A673 (cell line): ENCODE data around the gene ING5. TPM values are rescaled to one million over a fixed set of nuclear protein-coding genes. Genes with fewer than 3 reads are reported as not detected.
A peak's percentile ranks its signal among the peaks of the same experiment; 100 is the strongest.

Experiments
- BruUV-seq: library from RNA; stranded (reverse); fragments of 400-500 nt; replicated peaks from 2 replicates; lab custom pipeline; 2021; lab: Mats Ljungman, UMichigan
- CTCF ChIA-PET: fragments of 300-600 bp; sonication (Branson Sonifier 250); formaldehyde crosslinking; loops from one replicate; lab custom pipeline; 2022; ENCODE audit warnings: antibody characterized with exemption; lab: Charles Lee
- POLR2A ChIA-PET: fragments of 300-600 bp; sonication (Branson Sonifier 250); formaldehyde crosslinking; loops from one replicate; lab custom pipeline; 2022; ENCODE audit warnings: antibody characterized with exemption; ENCODE audit not compliant: low non-redundant PET; lab: Charles Lee
- DNase-seq: peaks from one replicate; pipeline ENCODE4 v3.0.0-alpha.2; 2015; ENCODE audit warnings: low spot score
- H3K27ac ChIP-seq: fragments of 200-600 bp; sonication (generic); 2 replicates; pipeline ENCODE4 v1.5.1; 2016; ENCODE audit warnings: mixed run types, low read depth, mild to moderate bottlenecking, mixed read lengths, antibody characterized with exemption, low read length; ENCODE audit not compliant: poor library complexity, severe bottlenecking
- H3K27me3 ChIP-seq: fragments of 200-600 bp; sonication (generic); replicated peaks from 2 replicates; pipeline ENCODE4 v1.6.1; 2017; ENCODE audit warnings: mixed run types, low read depth, mild to moderate bottlenecking, mixed read lengths, antibody characterized with exemption, low read length; ENCODE audit not compliant: insufficient read depth, poor library complexity
- H3K36me3 ChIP-seq: fragments of 200-600 bp; sonication (generic); 2 replicates; pipeline ENCODE4 v1.6.1; 2016; ENCODE audit warnings: mixed run types, mild to moderate bottlenecking, mixed read lengths, antibody characterized with exemption, low read length; ENCODE audit not compliant: insufficient read depth, poor library complexity, severe bottlenecking
- H3K4me1 ChIP-seq: fragments of 200-600 bp; sonication (generic); 2 replicates; pipeline ENCODE4 v1.6.1; 2017; ENCODE audit warnings: mixed run types, mild to moderate bottlenecking, mixed read lengths, antibody characterized with exemption, low read length; ENCODE audit not compliant: insufficient read depth, poor library complexity, severe bottlenecking
- H3K4me3 ChIP-seq: fragments of 200-600 bp; sonication (generic); 2 replicates; pipeline ENCODE4 v1.5.1; 2016; ENCODE audit warnings: low read depth, mixed run types, mild to moderate bottlenecking, mixed read lengths, low read length; ENCODE audit not compliant: poor library complexity, severe bottlenecking
- H3K9me3 ChIP-seq: fragments of 200-600 bp; sonication (generic); 2 replicates; pipeline ENCODE4 v1.6.1; 2016; ENCODE audit warnings: mixed run types, low read depth, mild to moderate bottlenecking, mixed read lengths, antibody characterized with exemption, low read length; ENCODE audit not compliant: poor library complexity, severe bottlenecking
- EZH2 ChIP-seq: fragments of 200-600 bp; sonication (generic); IDR thresholded peaks from 2 replicates; pipeline ENCODE4 v1.6.1; 2017; ENCODE audit warnings: borderline replicate concordance, low read depth, mild to moderate bottlenecking, mixed read lengths, antibody characterized with exemption, low read length; ENCODE audit not compliant: poor library complexity, severe bottlenecking
- intact Hi-C: fragments of 100-400 bp; cut with micrococcal nuclease; formaldehyde crosslinking; loops from one replicate; pipeline ENCODE4 v1.10.0; 2022; ENCODE audit not compliant: unreplicated experiment
- total RNA-seq: library from RNA; stranded (reverse); gene quantifications from 2 replicates; pipeline ENCODE4 v1.2.3, GENCODE V29; 2021
- TF ChIP-seq, protein P1 (sequence below): fragments of 300-800, 200-600 bp; sonication (generic); conservative IDR thresholded peaks from 2 replicates; pipeline ENCODE4 v1.5.1; 2017; ENCODE audit warnings: low read depth, mild to moderate bottlenecking, antibody characterized with exemption, low read length, moderate library complexity, mixed read lengths

ING5 gene
- total RNA-seq, 1 experiment from 2014 or later = 70.3 TPM

DNA sequence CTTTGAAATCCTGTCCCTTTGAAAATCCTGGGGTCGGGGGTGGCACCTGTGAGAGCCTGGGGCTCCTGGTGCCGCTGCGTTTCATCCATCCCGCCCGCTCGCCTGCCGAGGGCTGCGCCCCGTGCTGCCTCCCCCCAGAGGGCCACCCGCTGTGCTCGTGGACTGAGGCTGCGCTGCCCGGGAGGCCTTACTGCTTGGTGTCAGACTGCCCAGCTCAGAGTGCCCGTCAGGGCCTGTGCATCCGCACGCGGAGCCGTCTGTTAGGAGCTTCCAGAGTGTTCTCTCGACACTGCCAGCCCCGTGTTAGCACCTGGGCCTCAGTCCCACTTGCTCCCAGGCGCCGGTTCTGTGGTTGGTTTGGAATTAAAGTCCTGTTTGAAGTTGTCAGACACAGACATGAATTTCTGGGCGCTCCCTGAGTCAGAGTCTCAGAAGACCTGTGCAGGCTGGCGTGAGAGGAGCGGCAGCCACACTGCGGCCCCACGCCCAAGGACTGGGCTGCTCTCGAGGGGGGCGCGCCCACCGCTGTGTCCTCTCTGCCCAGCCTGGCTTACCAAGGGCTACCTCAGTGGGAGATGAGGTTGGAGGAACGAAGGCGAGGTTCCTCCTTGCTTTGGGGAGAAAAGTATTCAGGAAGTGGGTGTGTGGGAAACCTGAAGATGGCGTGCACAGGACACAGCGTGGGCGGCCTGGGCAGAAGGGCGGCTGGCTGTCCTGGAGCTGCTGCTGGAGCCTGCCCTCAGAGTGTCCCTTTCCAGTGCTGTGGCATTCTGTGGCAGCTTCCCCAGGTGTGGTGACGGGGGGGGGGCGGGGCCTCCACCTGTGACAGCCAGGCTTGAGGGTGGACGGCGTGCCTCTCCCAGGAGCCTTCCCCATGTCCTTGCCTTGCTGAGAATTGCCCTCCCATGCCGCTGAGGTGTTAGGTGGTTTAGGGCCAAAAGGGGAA lies 29.3 kb upstream of the ING5 start:
- intact Hi-C loops = no loop called here
- TF ChIP-seq, protein P1, sequence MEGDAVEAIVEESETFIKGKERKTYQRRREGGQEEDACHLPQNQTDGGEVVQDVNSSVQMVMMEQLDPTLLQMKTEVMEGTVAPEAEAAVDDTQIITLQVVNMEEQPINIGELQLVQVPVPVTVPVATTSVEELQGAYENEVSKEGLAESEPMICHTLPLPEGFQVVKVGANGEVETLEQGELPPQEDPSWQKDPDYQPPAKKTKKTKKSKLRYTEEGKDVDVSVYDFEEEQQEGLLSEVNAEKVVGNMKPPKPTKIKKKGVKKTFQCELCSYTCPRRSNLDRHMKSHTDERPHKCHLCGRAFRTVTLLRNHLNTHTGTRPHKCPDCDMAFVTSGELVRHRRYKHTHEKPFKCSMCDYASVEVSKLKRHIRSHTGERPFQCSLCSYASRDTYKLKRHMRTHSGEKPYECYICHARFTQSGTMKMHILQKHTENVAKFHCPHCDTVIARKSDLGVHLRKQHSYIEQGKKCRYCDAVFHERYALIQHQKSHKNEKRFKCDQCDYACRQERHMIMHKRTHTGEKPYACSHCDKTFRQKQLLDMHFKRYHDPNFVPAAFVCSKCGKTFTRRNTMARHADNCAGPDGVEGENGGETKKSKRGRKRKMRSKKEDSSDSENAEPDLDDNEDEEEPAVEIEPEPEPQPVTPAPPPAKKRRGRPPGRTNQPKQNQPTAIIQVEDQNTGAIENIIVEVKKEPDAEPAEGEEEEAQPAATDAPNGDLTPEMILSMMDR = no peak
- TF ChIP-seq EZH2 = no peak
- Histone ChIP-seq H3K4me3 (no peak overlapping the region), H3K4me1 (no peaks in the 10 kb centered on the region), H3K27ac (no peak overlapping the region), H3K27me3 (no peaks in the 10 kb centered on the region), H3K9me3 (no peaks in the 10 kb centered on the region), H3K36me3 (peaks cover 29% of the 10 kb centered on the region)
- DNase-seq = no peak
- ChIA-PET POLR2A (no interaction called here), CTCF (interaction anchor here (0.5 kb wide), 1 partner anchor 159 kb away, joined by 5 read pairs; no protein-coding TSS in a partner anchor)
- BruUV-seq = no TSS peak

DNA sequence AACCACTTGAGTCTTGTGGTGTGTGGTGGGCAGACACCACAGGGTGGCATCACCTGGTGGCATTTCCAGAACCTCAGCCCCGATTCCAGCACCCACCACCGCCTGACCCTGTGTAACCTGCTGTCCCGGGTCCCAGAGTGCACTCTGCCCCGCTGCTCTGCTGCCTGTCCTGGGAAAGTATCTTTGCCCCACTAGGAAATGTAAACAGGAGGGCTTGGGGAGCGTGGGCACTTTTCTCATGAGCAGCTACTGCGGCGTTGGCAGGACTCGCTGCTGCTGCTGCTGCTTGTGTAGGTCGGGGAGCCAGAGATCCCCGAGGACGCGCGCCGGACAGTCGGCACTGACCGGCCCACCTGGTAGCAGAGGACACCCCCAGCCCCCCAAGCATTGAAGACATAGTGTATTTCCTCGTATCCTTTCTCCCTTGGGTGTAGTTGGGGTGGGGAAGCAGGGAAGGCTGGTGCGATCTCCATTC lies 28.6 kb upstream of the ING5 start:
- no peaks in the 10 kb centered on the region for H3K9me3 ChIP-seq
- H3K36me3 ChIP-seq = peaks cover 34% of the 10 kb centered on the region
- no peak for TF ChIP-seq EZH2
- TF ChIP-seq, protein P1 = no peak
- CTCF ChIA-PET = no interaction called here
- DNase-seq = no peak
- no peak overlapping the region for H3K27ac ChIP-seq
- intact Hi-C loops = no loop called here
- no TSS peak for BruUV-seq
- POLR2A ChIA-PET = no interaction called here
- H3K27me3 ChIP-seq = no peaks in the 10 kb centered on the region
- H3K4me1 ChIP-seq = no peaks in the 10 kb centered on the region
- H3K4me3 ChIP-seq = no peak overlapping the region

DNA sequence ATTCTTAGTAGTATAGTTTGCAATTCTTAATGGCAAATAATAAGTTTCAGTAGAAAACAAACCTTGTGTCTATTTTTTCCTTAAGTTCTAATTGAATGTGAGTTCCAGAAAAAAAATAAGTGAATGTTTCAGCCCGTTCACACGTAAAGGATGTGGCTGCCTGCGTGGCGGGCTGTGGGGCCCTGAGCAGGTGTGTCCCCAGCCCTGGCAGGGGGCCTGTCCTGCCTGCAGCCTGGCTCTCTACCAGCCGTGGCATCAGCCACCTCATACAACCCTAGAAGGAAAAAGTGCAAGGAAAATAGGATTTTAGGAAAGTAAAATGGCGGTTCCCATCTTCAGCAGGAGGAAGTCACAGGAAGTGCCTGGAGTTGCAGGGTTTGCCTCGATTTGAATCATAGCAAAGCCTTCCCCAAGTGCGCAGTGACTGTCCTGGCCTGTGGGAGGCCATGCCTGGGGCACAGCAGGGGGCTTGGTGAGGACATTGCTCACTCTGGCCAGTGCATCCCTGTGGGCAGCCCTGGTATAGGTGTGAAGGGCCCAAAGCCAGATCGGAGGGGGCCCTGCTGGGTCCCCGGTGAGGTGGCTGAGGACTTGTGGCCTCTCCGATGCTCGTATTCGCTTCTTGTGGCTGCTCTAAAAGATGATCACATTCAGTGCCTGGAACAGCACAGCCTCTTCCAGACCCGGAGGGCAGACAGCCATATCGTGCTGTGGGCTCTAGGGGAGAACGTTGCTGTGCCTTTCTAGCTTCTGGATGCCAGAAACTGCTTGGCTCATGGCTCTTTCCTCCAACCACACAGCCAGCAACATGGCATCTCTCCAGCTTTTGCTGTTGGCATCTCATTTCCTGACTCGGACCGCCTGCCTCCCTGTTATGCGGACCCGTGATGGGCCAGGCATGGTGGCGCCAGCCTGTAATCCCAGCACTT lies 27.8 kb upstream of the ING5 start:
- H3K36me3 ChIP-seq = peaks cover 41% of the 10 kb centered on the region
- no peaks in the 10 kb centered on the region for H3K9me3 ChIP-seq
- intact Hi-C loops = no loop called here
- no peak for TF ChIP-seq EZH2
- TF ChIP-seq, protein P1 = no peak
- CTCF ChIA-PET = no interaction called here
- H3K27ac ChIP-seq = peak overlapping the region; percentile 42
- H3K27me3 ChIP-seq = no peaks in the 10 kb centered on the region
- BruUV-seq = no TSS peak
- POLR2A ChIA-PET = no interaction called here
- no peak for DNase-seq
- H3K4me3 ChIP-seq = no peak overlapping the region
- H3K4me1 ChIP-seq = no peaks in the 10 kb centered on the region
